Transverse colon (tissue), 4 donors: ENCODE measurements around the gene C16orf95. TPM values are rescaled to one million over a fixed set of nuclear protein-coding genes. Genes with fewer than 3 reads are reported as not detected.

Experiments used
- DNase-seq: peaks from one replicate; pipeline ENCODE4 v3.0.0-alpha.2; 2019
- H3K27ac ChIP-seq, 4 donors: fragments of 200-600 bp; sonication (generic); 2 replicates each; pipeline ENCODE4 v1.5.1; 2016 to 2018; ENCODE audit warnings: inconsistent platforms in 4 of 4
- H3K27me3 ChIP-seq: fragments of 200-600 bp; sonication (generic); 2 replicates; pipeline ENCODE4 v1.5.1; 2017; ENCODE audit warnings: inconsistent platforms
- H3K36me3 ChIP-seq, 4 donors: fragments of 200-600 bp; sonication (generic); 2 replicates each; pipeline ENCODE4 v1.5.1; 2017 to 2019; ENCODE audit warnings: inconsistent platforms in 4 of 4
- H3K4me1 ChIP-seq, 4 donors: fragments of 200-600 bp; sonication (generic); 2 replicates each; pipeline ENCODE4 v1.5.1; 2017 to 2020; ENCODE audit warnings: inconsistent platforms in 4 of 4
- H3K4me3 ChIP-seq, 4 donors: fragments of 200-600 bp; sonication (generic); 1 replicate in 1 of 4; 2 replicates in 3 of 4; pipeline versions ENCODE4 v1.5.1 to v1.6.1; 2017 to 2019; ENCODE audit warnings: inconsistent platforms in 4 of 4
- H3K9me3 ChIP-seq, 2 donors: fragments of 200-600 bp; sonication (generic); 2 replicates each; pipeline ENCODE4 v1.5.1; 2017 to 2019; ENCODE audit warnings: inconsistent platforms in 2 of 2
- CTCF ChIP-seq, 5 experiments: fragments of 200-600 bp in 3 of 5; fragments of 450-650 bp in 2 of 5; sonication (generic) in 3 of 5; IDR thresholded peaks; 1 replicate in 2 of 5; 2 replicates in 3 of 5; pipeline ENCODE4 v1.5.1; 2016 to 2017; ENCODE audit warnings: antibody characterized with exemption in 5 of 5, inconsistent platforms in 3 of 5, mild to moderate bottlenecking in 2 of 5, moderate library complexity in 1 of 5
- EP300 ChIP-seq: sonication (generic); formaldehyde crosslinking; IDR thresholded peaks from one replicate; pipeline ENCODE4 v1.6.1; 2017; ENCODE audit warnings: antibody characterized with exemption, low read depth
- POLR2A ChIP-seq: fragments of 450-650 bp; IDR thresholded peaks from one replicate; pipeline ENCODE4 v1.6.1; 2016; ENCODE audit warnings: antibody characterized with exemption, mild to moderate bottlenecking, moderate library complexity
- POLR2AphosphoS5 ChIP-seq, 3 donors: sonication (generic); formaldehyde crosslinking; IDR thresholded peaks; one replicate each; pipeline ENCODE4 v1.6.1; 2016; ENCODE audit warnings: antibody characterized with exemption in 3 of 3
- WGBS, 2 donors: methylation state at CpG; one replicate each; pipeline ENCODE4 v1.1.5; 2018; ENCODE audit warnings: low coverage in 1 of 2; 5-methylcytosine and 5-hydroxymethylcytosine counted together
- in situ Hi-C, 4 donors: fragments of 200-750 bp; cut with MboI; loops; one replicate each; pipeline versions ENCODE4 v1.15.0 to v1.15.1; 2017; ENCODE audit warnings: low sequenced_read_pairs in 3 of 4, low pct_ligation_motif_present in 1 of 4, low pct_unique_long_range_greater_than_20kb in 1 of 4
- intact Hi-C: fragments of 100-400 bp; cut with DNase I; formaldehyde crosslinking; loops from one replicate; pipeline ENCODE4 v1.15.1; 2023; ENCODE audit warnings: low total_unique reads
- total RNA-seq, 4 donors: library from RNA; depleted of rRNA; stranded (reverse); fragments of >200 nt; gene quantifications; one replicate each; pipeline ENCODE4 v1.1.0, GENCODE V29; 2016

The C16orf95 gene
- total RNA-seq, 4 donors from 2014 or later: 1.1 to 2.3 TPM; not detected in 2

GRCh38 chr16:87273471-87274030 is 43.6 kb downstream of the C16orf95 start:
- Histone ChIP-seq H3K9me3 (no peaks in the 10 kb centered on the region), H3K27ac (no peak overlapping the region), H3K36me3 (no peaks in the 10 kb centered on the region), H3K27me3 (peaks cover 3% of the 10 kb centered on the region), H3K4me1 (peaks cover 0 to 11% (median 7%) of the 10 kb centered on the region in 4 donors), H3K4me3 (no peak overlapping the region)
- DNase-seq: no peak
- in situ Hi-C loops (loop anchor here in 3 of 4 donors (10.0 to 25.0 kb wide), 2 partner anchors 211 to 709 kb away; partner anchors contain the start of gene FOXC2 (in 2 of the 3)), intact Hi-C loops (no loop called here)
- TF ChIP-seq CTCF (IDR thresholded peaks at IDR 0.05) (no peak), EP300 (no peak), POLR2A (no peak), POLR2AphosphoS5 (IDR thresholded peaks at IDR 0.05) (no peak)
- WGBS, 2 donors: 96 to 100% methylated on average over 1 to 10 of the region's 10 CpGs

DNA sequence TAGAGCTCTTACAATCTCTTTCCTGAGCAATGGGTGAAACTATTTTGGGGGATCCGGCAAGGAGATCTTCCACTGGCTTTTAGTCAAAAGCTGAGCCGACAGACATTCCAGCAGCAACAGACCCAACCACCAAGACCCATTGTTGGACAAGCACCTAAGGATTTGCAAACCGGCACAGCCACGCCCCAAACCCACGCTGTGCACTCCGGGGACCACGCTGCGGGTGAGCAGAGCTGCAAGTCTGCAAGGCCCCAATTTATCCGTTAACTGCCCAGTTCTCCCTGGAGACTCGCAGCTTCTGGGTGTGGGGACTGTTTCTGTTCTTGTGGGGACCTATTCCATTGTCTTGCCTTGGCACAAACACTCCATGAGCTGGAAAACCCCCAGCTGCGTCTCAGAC is 45.9 kb downstream of the C16orf95 start:
- TF ChIP-seq POLR2AphosphoS5 (IDR thresholded peaks at IDR 0.05): no peak
- TF ChIP-seq POLR2A: no peak
- no peak for TF ChIP-seq EP300
- no peak for TF ChIP-seq CTCF (IDR thresholded peaks at IDR 0.05)
- in situ Hi-C loops: loop anchor here in 3 of 4 donors (10.0 to 25.0 kb wide), 2 partner anchors 209 to 706 kb away; partner anchors contain the start of gene FOXC2 (in 2 of the 3)
- intact Hi-C loops: no loop called here
- Histone ChIP-seq H3K36me3 (no peaks in the 10 kb centered on the region), H3K27me3 (no peaks in the 10 kb centered on the region), H3K4me3 (no peak overlapping the region), H3K9me3 (no peaks in the 10 kb centered on the region), H3K4me1 (no peaks in the 10 kb centered on the region), H3K27ac (no peak overlapping the region)
- 88% methylated on average over 11 of the region's 11 CpGs; no CpG with 5 or more reads in 1 of the 2 donors for WGBS, 2 donors
- no peak for DNase-seq

- H3K4me1 ChIP-seq: no peaks in the 10 kb centered on the region
- H3K4me3 ChIP-seq: no peak overlapping the region
- no peak for TF ChIP-seq EP300
- no peak for TF ChIP-seq CTCF (IDR thresholded peaks at IDR 0.05)
- TF ChIP-seq POLR2AphosphoS5 (IDR thresholded peaks at IDR 0.05): no peak
- WGBS, 2 donors: 84 to 90% methylated on average over 2 to 8 of the region's 8 CpGs
- no peaks in the 10 kb centered on the region for H3K36me3 ChIP-seq
- intact Hi-C loops (no loop called here), in situ Hi-C loops (loop anchor here in 1 of 4 donors (25.0 kb wide), 1 partner anchor 205 kb away; no protein-coding TSS in a partner anchor)
- DNase-seq: no peak
- no peaks in the 10 kb centered on the region for H3K27me3 ChIP-seq
- H3K9me3 ChIP-seq: no peaks in the 10 kb centered on the region
- no peak overlapping the region for H3K27ac ChIP-seq
These were observed 49.6 kb downstream of the C16orf95 start for GRCh38 chr16:87267566-87267965.

DNA sequence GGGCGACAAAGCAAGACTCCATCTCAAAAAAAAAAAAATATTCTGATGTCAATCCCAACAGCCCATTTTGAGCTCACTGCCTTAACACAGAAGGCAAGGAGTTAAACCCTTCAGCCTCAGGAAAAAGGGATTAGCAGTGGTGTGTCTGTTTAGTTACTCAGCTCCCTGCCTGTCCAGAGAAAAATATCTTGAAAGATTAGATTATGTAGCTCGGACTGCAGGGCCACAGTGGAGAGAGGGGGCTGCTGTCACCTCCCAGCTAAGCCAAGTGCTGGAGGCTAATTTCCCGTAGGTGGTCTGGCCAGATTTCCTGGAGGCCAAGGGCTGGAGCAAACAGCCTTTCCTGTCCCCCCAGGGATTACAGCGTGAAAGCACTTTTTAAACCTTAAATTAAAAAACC is 50.3 kb downstream of the C16orf95 start:
- 63 to 88% methylated on average over 2 to 4 of the region's 4 CpGs for WGBS, 2 donors
- Histone ChIP-seq H3K4me3 (no peak overlapping the region), H3K27ac (no peak overlapping the region), H3K27me3 (no peaks in the 10 kb centered on the region), H3K4me1 (no peaks in the 10 kb centered on the region), H3K36me3 (no peaks in the 10 kb centered on the region), H3K9me3 (no peaks in the 10 kb centered on the region)
- no peak for TF ChIP-seq POLR2AphosphoS5 (IDR thresholded peaks at IDR 0.05)
- in situ Hi-C loops: loop anchor here in 1 of 4 donors (25.0 kb wide), 1 partner anchor 205 kb away; no protein-coding TSS in a partner anchor
- intact Hi-C loops: no loop called here
- DNase-seq: no peak
